22Rv1 (cell line): ENCODE data around the gene HPGDS.

Experiments used
- H3K27ac ChIP-seq: fragments of 450-650 bp; 2 replicates; pipeline ENCODE4 v1.5.1; 2017
- ZFX ChIP-seq: fragments of 450-650 bp; IDR thresholded peaks from 2 replicates; pipeline ENCODE4 v1.6.1; 2017; ENCODE audit warnings: antibody characterized with exemption, borderline replicate concordance
- TF ChIP-seq, protein P1 (sequence below): fragments of 450-650 bp; IDR thresholded peaks from 2 replicates; pipeline ENCODE4 v1.5.1; 2017; ENCODE audit warnings: mild to moderate bottlenecking

Gene HPGDS

DNA sequence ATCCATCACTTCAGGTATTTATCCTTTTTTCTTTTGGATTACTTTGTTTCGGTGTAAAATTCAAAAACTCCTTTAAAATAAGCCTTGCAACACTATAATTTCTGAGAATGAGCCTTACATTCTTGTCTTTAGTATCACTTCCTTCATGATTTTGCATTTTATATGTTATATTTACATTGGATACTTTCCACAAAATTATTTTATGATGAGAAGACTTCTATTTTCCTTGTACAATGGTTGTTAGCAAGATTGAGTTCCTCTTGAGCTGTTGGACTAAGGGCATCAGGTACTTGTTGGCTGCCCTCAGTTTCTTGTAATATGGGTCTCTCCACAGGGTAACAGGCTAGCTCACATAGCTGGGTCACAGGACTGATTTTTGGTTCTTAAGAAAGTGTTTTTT, 22.7 kb upstream of the HPGDS start:
- TF ChIP-seq, protein P1, sequence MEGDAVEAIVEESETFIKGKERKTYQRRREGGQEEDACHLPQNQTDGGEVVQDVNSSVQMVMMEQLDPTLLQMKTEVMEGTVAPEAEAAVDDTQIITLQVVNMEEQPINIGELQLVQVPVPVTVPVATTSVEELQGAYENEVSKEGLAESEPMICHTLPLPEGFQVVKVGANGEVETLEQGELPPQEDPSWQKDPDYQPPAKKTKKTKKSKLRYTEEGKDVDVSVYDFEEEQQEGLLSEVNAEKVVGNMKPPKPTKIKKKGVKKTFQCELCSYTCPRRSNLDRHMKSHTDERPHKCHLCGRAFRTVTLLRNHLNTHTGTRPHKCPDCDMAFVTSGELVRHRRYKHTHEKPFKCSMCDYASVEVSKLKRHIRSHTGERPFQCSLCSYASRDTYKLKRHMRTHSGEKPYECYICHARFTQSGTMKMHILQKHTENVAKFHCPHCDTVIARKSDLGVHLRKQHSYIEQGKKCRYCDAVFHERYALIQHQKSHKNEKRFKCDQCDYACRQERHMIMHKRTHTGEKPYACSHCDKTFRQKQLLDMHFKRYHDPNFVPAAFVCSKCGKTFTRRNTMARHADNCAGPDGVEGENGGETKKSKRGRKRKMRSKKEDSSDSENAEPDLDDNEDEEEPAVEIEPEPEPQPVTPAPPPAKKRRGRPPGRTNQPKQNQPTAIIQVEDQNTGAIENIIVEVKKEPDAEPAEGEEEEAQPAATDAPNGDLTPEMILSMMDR = no peak
- no peak for TF ChIP-seq ZFX
- H3K27ac ChIP-seq = no peak overlapping the region

DNA sequence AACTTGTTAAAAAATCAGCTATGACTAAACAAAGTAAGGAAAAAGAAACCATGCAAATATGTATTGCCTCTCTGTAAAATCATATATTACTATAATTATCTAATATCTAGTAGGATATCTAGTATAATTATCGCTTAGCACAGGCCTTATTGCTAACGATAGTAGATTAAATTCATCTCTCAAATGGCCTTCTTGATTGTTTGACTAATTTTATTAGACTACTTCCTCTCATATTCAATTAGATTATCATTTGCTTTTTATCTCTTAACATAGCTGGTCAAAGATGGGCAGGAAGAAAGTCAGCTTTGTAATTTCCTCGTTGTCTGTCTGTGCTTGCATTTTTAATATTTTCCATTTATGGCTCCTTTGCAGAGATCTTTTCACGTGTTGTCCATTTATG, 21.9 kb upstream of the HPGDS start:
- TF ChIP-seq, protein P1 = no peak
- TF ChIP-seq ZFX = no peak
- no peak overlapping the region for H3K27ac ChIP-seq

DNA sequence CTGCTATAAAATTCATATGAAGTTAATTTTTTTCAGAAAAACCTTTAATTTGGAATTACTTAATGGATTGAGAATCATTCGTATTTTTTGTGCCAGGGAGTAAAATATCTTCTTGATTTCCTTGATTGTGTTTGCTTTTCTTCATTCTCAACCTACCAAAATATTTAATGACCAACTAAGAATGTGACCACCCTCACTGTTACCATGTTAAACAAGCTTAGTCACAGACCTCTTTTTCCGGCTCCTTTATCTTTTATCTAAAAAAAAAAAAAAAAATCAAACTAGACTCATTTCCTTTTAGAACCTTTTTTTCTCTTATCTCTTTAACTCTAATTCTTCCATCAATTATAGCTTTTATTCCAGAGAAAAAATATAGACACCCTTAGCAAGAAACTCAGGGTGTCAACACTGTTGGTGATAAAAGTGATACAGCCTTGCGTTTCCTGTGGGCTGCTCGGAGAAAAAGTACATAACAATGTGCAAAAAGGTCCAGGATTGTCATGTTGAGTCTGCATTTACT, 20.6 kb upstream of the HPGDS start:
- TF ChIP-seq, protein P1 = no peak
- TF ChIP-seq ZFX = no peak
- no peak overlapping the region for H3K27ac ChIP-seq

DNA sequence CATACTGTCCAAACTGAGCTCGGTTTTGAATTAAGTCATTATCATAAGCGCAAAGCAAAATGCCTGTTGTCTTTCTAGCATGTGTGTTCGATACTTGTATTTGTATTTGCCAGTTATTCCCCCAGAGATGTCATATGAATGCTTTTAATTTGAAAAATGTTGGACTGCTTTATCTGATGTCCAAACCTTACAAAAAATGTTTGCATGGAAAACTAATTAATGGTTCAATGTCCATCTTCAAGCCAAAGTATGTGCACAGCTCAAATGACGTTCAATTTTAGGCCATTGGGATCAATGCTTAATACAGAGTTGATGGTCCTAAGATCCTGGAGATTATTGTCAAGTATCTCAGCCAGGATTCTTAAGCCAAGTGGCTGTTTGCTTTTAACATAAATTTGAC, 17.2 kb upstream of the HPGDS start:
- no peak for TF ChIP-seq ZFX
- TF ChIP-seq, protein P1 = no peak
- H3K27ac ChIP-seq = no peak overlapping the region

DNA sequence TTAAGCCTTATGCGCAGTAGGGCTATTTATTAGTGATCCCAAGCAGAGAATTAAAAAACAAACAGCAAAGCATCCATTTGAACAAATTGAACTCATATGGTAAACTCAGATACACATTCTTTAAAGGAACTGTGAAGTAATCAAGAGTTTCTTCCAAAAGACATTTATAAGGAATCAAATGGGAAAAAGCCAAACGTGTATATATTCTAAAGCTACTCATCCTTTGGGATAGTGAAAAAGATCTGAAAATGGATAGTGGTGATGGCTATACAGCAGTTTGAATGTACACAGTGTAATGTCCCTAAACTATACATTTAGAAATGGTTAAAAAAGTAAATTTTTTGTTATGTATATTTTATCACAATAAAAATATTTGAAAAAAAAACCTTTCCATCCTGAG, 16.6 kb upstream of the HPGDS start:
- TF ChIP-seq, protein P1 = no peak
- no peak for TF ChIP-seq ZFX
- H3K27ac ChIP-seq = no peak overlapping the region

DNA sequence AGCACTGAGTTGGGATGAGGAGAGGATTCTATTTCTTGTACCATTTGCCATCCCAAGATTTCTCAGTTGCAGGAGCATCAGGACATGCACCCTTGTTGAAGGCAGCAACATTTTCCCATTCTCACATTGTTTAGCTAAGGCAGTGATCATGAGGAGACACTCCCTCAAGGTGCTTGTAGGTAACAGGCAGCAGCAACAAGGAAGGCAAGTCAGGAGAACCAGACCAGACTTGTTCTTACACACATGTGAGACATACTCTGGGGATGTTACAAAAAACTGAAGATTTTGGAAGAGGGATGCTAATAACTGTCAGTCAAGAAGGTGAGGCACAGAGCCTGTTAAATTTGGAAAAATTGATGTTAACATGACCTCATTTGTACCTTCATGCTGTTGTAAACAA, 15.5 kb upstream of the HPGDS start:
- H3K27ac ChIP-seq = no peak overlapping the region
- TF ChIP-seq ZFX = no peak
- TF ChIP-seq, protein P1 = no peak

DNA sequence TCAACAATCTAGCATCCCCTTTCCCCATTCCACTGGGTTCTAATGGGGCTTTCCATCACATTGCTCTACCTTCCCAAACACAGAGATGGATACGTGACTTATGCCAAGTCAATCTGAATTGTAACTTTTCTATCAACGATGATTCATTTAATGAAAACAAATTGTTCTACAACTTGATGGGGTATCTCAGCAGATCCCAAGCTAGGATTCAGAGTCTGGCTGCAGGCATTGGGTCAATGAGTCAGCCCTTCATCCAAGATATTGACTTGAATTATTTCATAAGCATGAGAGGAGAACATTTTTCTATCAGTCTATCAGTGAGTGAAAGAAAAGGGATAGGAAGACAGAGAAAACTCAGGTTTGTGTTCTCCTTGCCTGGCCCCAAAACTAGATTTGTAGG, 15.0 kb upstream of the HPGDS start:
- no peak for TF ChIP-seq ZFX
- TF ChIP-seq, protein P1 = no peak
- H3K27ac ChIP-seq = no peak overlapping the region
